Gastroesophageal sphincter (tissue), 3 donors: ENCODE results near the gene MICALL1.

ENCODE experiments used
- POLR2A ChIP-seq, 2 donors: fragments of 450-650 bp; IDR thresholded peaks; one replicate each; pipeline ENCODE4 v1.6.1; 2017; ENCODE audit warnings: antibody characterized with exemption in 2 of 2, mild to moderate bottlenecking in 2 of 2, moderate library complexity in 1 of 2
- POLR2AphosphoS5 ChIP-seq: sonication (generic); formaldehyde crosslinking; IDR thresholded peaks from one replicate; pipeline ENCODE4 v1.6.1; 2017; ENCODE audit warnings: antibody characterized with exemption
- TF ChIP-seq, protein P1 (sequence below), 4 experiments: fragments of 200-600 bp in 2 of 4; fragments of 450-650 bp in 2 of 4; sonication (generic) in 1 of 4; IDR thresholded peaks; one replicate each; pipeline ENCODE4 v1.5.1; 2017 to 2019; ENCODE audit warnings: antibody characterized with exemption in 4 of 4, mild to moderate bottlenecking in 2 of 4, moderate library complexity in 2 of 4

DNA sequence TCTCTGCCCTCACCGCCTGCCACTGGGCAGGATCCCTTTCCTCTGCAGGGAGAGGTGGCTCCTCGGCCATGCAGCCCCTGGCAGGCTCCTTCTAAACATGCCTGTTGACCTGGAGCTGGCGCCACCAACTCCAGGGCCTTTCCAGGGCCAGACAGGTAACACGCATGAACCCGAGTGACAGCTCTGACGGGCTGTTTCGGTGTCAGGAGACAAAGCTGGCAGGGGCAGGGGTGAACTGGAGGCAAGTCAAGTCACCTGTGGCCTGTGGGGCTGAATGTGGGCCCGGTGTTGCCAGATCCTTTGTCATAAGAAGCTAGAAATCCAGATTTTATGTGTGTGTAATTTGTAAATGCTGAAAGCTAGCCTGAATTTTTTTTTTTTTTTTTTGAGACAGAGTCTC is 36.0 kb downstream of the MICALL1 start:
- TF ChIP-seq, protein P1, sequence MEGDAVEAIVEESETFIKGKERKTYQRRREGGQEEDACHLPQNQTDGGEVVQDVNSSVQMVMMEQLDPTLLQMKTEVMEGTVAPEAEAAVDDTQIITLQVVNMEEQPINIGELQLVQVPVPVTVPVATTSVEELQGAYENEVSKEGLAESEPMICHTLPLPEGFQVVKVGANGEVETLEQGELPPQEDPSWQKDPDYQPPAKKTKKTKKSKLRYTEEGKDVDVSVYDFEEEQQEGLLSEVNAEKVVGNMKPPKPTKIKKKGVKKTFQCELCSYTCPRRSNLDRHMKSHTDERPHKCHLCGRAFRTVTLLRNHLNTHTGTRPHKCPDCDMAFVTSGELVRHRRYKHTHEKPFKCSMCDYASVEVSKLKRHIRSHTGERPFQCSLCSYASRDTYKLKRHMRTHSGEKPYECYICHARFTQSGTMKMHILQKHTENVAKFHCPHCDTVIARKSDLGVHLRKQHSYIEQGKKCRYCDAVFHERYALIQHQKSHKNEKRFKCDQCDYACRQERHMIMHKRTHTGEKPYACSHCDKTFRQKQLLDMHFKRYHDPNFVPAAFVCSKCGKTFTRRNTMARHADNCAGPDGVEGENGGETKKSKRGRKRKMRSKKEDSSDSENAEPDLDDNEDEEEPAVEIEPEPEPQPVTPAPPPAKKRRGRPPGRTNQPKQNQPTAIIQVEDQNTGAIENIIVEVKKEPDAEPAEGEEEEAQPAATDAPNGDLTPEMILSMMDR (IDR thresholded peaks at IDR 0.05) = no peak
- TF ChIP-seq POLR2A (IDR thresholded peaks at IDR 0.05) (no peak), POLR2AphosphoS5 (no peak)
